Spinal cord (tissue), 10 donors: ENCODE results near the gene ELAVL1. TPM values are rescaled to one million over a fixed set of nuclear protein-coding genes. Genes with fewer than 3 reads are reported as not detected.
A peak's percentile ranks its signal among the peaks of the same experiment; 100 is the strongest.

Experiments
- DNase-seq, 6 donors: peaks; one replicate each; pipeline versions ENCODE4 v3.0.0 to v3.0.0-alpha.2; 2013 to 2015; ENCODE audit warnings: low spot score in 6 of 6, low read depth in 4 of 6
- H3K27ac ChIP-seq: one replicate; pipeline ENCODE4 v1.5.1; 2013; ENCODE audit warnings: low read depth, low read length, control low read depth
- H3K27me3 ChIP-seq: one replicate; pipeline ENCODE4 v1.6.1; 2013; ENCODE audit warnings: low read length; ENCODE audit not compliant: control insufficient read depth, insufficient read depth
- H3K36me3 ChIP-seq: one replicate; pipeline ENCODE4 v1.6.1; 2013; ENCODE audit warnings: low read length; ENCODE audit not compliant: control insufficient read depth, insufficient read depth
- H3K4me1 ChIP-seq: one replicate; pipeline ENCODE4 v1.6.1; 2013; ENCODE audit warnings: low read length; ENCODE audit not compliant: control insufficient read depth, insufficient read depth
- H3K4me3 ChIP-seq: one replicate; pipeline ENCODE4 v1.5.1; 2013; ENCODE audit warnings: low read depth, low read length, control low read depth
- H3K9me3 ChIP-seq: one replicate; pipeline ENCODE4 v1.6.1; 2013; ENCODE audit warnings: low read length; ENCODE audit not compliant: control insufficient read depth, insufficient read depth
- WGBS: methylation state at CpG from one replicate; pipeline ENCODE4 v1.1.5; 2013; ENCODE audit warnings: missing lambda C conversion rate; ENCODE audit not compliant: insufficient coverage; 5-methylcytosine and 5-hydroxymethylcytosine counted together
- polyA plus RNA-seq, 2 donors: library from polyadenylated mRNA; unstranded; fragments of 120-200 nt; gene quantifications; one replicate each; pipeline ENCODE4 v1.2.1, GENCODE V29; 2013; ENCODE audit not compliant: insufficient read length in 2 of 2
- total RNA-seq, 2 donors: library from RNA; depleted of rRNA in 1 of 2; stranded (reverse); fragments of 120-200 nt in 1 of 2; fragments of >200 nt in 1 of 2; gene quantifications; one replicate each; pipeline versions ENCODE4 v1.2.3 to v1.2.4, GENCODE V29; 2013 to 2014
- donor health status: healthy.

The ELAVL1 gene
- total and polyA plus RNA-seq, 4 donors = 27.2 to 62.9 (median 54.8) TPM

- WGBS = no CpG with 5 or more reads among the region's 4 CpGs
- H3K27ac ChIP-seq = no peak overlapping the region
- H3K4me3 ChIP-seq = no peak overlapping the region
- no peaks in the 10 kb centered on the region for H3K27me3 ChIP-seq
- H3K36me3 ChIP-seq = peaks cover 3% of the 10 kb centered on the region
- peaks cover 3% of the 10 kb centered on the region for H3K9me3 ChIP-seq
- DNase-seq = no peak
- peaks cover 17% of the 10 kb centered on the region for H3K4me1 ChIP-seq
These were observed 57.5 kb downstream of the ELAVL1 start for GRCh38 chr19:7947939-7948338.

- no peaks in the 10 kb centered on the region for H3K27me3 ChIP-seq
- peaks cover 27% of the 10 kb centered on the region for H3K4me1 ChIP-seq
- WGBS = 13% methylated on average over 9 of the region's 18 CpGs
- peaks cover 27% of the 10 kb centered on the region for H3K36me3 ChIP-seq
- peaks cover 3% of the 10 kb centered on the region for H3K9me3 ChIP-seq
- peak overlapping the region; percentile 91 for H3K4me3 ChIP-seq
- DNase-seq = peak in 5 of 6 donors; percentile 81 to 98 (median 90)
- H3K27ac ChIP-seq = peak overlapping the region; percentile 96
These were observed 61.2 kb downstream of the ELAVL1 start for GRCh38 chr19:7944177-7944761.

- Histone ChIP-seq H3K36me3 (peaks cover 28% of the 10 kb centered on the region), H3K9me3 (peaks cover 3% of the 10 kb centered on the region), H3K4me1 (peaks cover 27% of the 10 kb centered on the region), H3K4me3 (peak within 1 kb of the TSS; percentile 91), H3K27me3 (no peaks in the 10 kb centered on the region), H3K27ac (peak within 1 kb of the TSS; percentile 96)
- WGBS = under 1% methylated on average over 56 of the region's 56 CpGs
- DNase-seq = peak; percentile 96 to 100 (median 98)
These were observed 61.8 kb downstream of the ELAVL1 start, which contains the start of gene TIMM44 for GRCh38 chr19:7943444-7944176. Gene TIMM44 (minus strand): TSS chr19:7943666. CDS start chr19:7943651, 15 bp downstream.

- Histone ChIP-seq H3K27me3 (no peaks in the 10 kb centered on the region), H3K27ac (peak overlapping the region; percentile 96), H3K9me3 (peaks cover 1% of the 10 kb centered on the region), H3K4me3 (peak overlapping the region; percentile 91), H3K4me1 (peaks cover 27% of the 10 kb centered on the region), H3K36me3 (peaks cover 32% of the 10 kb centered on the region)
- WGBS = 8% methylated on average over 33 of the region's 33 CpGs
- DNase-seq = no peak
These were observed 62.4 kb downstream of the ELAVL1 start for GRCh38 chr19:7942981-7943443.

GRCh38 chr19:7941895-7942596 is 63.4 kb downstream of the ELAVL1 start:
- H3K27ac ChIP-seq = no peak overlapping the region

GRCh38 chr19:7940841-7941240 is 64.6 kb downstream of the ELAVL1 start:
- H3K27ac ChIP-seq = no peak overlapping the region
- H3K4me3 ChIP-seq = no peak overlapping the region
- H3K27me3 ChIP-seq = no peaks in the 10 kb centered on the region
- no peak for DNase-seq
- 93% methylated on average over 6 of the region's 13 CpGs for WGBS
- peaks cover 50% of the 10 kb centered on the region for H3K36me3 ChIP-seq
- H3K4me1 ChIP-seq = peaks cover 27% of the 10 kb centered on the region
- H3K9me3 ChIP-seq = no peaks in the 10 kb centered on the region

More at GRCh38 chr19:7941895-7942596, 63.4 kb downstream of the ELAVL1 start:
- H3K27me3 ChIP-seq = no peaks in the 10 kb centered on the region
- H3K4me1 ChIP-seq = peaks cover 27% of the 10 kb centered on the region
- DNase-seq = no peak
- no peaks in the 10 kb centered on the region for H3K9me3 ChIP-seq
- peaks cover 41% of the 10 kb centered on the region for H3K36me3 ChIP-seq
- no peak overlapping the region for H3K4me3 ChIP-seq
- WGBS = 95% methylated on average over 11 of the region's 19 CpGs

GRCh38 chr19:7934766-7935165 is 70.7 kb downstream of the ELAVL1 start:
- peaks cover 9% of the 10 kb centered on the region for H3K4me1 ChIP-seq
- H3K4me3 ChIP-seq = no peak overlapping the region
- H3K27me3 ChIP-seq = no peaks in the 10 kb centered on the region
- H3K36me3 ChIP-seq = peaks cover 86% of the 10 kb centered on the region
- DNase-seq = no peak
- H3K9me3 ChIP-seq = no peaks in the 10 kb centered on the region
- 93% methylated on average over 21 of the region's 21 CpGs for WGBS
- H3K27ac ChIP-seq = no peak overlapping the region

GRCh38 chr19:7933828-7934725 is 71.4 kb downstream of the ELAVL1 start:
- DNase-seq = no peak
- Histone ChIP-seq H3K27me3 (no peaks in the 10 kb centered on the region), H3K27ac (no peak overlapping the region), H3K4me3 (no peak overlapping the region), H3K9me3 (no peaks in the 10 kb centered on the region), H3K4me1 (peaks cover 15% of the 10 kb centered on the region), H3K36me3 (peaks cover 90% of the 10 kb centered on the region)
- 89% methylated on average over 46 of the region's 55 CpGs for WGBS

GRCh38 chr19:7933411-7933810 is 72.0 kb downstream of the ELAVL1 start:
- WGBS = 87% methylated on average over 13 of the region's 14 CpGs
- Histone ChIP-seq H3K4me3 (no peak overlapping the region), H3K4me1 (peaks cover 20% of the 10 kb centered on the region), H3K27me3 (no peaks in the 10 kb centered on the region), H3K9me3 (no peaks in the 10 kb centered on the region), H3K36me3 (peaks cover 90% of the 10 kb centered on the region), H3K27ac (no peak overlapping the region)
- no peak for DNase-seq
